Measurements from ENCODE around the gene MCRIP2.

Gene MCRIP2

DNA sequence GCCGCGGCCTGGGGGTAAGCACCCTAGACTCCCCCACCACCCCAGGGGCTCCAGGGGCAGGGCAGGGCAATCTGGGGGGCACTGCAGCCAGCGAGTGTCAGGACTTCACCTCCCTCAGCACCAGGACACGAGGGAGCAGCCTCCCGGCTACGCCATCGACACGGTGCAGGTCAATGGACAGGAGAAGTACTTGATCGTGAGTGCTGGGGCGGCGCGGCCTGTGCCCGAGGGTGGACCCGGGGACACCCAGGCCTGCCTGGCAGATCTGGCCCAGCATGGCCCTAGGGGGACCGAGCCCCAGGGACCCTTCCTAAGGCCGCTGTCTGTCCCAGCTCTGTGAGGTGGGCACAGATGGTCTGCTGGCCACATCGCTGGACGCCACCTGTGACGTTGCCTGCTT lies 30.7 kb downstream of the MCRIP2 start:
- DNase-seq, result no peak

DNA sequence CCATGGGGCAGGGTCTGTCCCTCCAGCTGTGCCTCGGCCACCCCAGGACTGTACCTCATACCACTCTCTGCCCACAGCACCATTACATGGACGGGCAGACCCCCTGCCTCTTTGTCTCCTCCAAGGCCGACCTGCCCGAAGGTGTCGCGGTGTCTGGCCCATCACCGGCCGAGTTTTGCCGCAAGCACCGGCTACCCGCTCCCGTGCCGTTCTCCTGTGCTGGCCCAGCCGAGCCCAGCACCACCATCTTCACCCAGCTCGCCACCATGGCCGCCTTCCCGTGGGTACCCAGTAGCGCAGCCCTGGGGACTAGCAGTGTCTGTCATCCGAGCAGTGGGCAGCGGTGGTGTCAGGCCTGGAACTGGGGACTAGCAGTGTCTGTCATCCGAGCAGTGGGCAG lies 31.2 kb downstream of the MCRIP2 start:
- DNase-seq, result no peak

DNA sequence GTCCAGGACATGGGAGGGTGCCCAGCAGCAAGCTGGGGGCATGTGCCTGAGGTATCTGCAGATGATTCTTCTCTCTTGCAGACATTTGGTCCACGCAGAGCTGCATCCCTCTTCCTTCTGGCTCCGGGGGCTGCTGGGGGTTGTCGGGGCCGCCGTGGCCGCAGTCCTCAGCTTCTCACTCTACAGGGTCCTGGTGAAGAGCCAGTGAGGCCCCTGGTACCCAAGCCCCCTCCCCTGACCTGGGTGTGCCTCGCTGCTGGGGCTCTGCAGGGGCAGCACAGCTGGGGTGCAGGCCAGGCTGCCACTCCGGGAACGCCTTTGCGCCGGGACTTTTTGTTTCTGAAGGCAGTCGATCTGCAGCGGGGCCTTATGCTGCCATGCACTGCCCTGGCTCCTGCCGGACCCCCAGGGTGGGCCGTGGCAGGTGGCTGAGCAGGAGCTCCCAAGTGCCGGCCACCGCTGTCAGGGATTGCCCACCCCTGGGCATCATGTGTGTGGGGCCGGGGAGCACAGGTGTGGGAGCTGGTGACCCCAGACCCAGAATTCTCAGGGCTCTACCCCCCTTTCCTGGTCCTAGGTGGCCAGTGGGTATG lies 31.9 kb downstream of the MCRIP2 start:
- DNase-seq, result no peak

DNA sequence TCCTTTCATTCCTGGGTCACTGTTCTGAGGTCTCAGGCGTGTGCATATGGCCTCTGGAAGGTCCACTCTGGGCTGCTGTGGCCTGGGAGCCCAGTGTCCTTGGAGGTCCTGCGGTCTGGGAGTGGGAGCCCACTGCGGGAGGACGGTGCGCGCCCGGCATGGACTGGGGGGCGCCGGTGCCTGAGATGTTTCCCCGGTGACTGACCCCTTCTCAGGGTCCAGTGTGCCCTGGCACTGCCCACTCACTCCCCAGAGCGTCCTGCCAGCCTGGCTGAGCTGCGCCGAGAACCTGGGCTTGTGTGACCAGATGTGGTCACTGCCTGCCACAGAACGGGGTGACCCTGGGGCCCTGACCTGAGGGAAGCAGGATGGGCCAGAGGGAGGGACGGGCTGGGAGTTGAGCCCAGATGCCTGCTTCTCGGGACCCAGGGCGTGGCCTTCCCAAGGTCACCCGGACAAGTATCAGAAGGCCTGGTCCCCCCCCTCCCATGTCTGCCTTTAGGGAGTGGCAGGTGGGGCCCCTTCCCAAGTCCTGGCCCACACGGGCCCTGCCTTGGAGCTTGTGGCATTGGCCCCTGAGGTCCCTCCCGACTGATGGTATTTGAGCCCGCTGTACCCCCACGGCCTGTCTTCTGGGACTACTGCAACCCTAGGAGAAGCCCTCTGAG lies 32.7 kb downstream of the MCRIP2 start:
- DNase-seq, result no peak

DNA sequence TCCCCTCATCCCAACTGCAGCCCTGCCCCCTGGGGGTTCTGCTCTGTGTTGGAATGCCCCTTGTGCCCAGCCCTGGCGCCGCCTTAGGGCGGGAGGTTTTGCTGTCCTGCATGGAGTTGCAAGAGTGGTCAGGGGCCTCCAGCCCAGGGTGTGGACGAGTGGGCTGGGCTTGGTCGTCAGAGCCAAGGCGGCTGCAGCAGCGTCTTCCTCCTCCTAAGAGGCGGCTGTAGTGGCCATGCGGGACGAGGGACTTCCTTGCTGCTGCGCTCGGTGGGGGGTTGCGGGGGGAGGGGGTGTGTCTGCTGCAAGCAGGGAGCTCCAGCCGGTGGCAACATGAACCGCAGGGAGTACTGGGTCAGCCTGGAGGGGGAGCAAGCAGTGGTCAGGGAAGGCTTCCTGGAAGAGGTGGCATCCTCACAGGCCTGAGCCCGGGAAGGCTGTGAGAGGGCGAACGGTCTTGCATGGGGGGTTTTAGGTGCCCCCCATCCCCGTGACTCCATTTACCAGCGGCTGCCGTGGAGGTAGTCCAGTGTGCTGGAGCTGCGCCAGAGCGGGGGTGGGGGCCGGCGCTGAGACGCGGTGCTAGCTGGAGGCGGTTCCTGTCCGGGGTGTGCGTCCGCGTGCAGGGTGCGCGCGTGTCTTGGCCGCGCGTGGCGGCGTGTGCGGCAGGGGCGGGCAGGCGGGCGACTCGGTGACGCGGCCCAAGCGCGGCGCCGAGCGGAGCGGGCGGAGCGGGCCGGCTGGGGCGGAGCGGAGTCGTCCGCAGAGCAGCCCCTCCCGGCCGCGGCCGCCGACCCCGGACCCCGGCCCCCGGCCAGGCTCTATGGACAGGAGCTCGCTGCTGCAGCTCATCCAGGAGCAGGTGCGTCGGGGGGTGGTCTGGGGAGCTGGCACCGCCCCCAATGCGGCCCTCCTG lies 33.6 kb downstream of the MCRIP2 start, which contains the start of gene RHBDL1:
Gene RHBDL1 (plus strand): TSS at position 704 of the 916 bp plus-strand sequence. CDS start 120 bp downstream, at position 824.
- DNase-seq, result no peak

DNA sequence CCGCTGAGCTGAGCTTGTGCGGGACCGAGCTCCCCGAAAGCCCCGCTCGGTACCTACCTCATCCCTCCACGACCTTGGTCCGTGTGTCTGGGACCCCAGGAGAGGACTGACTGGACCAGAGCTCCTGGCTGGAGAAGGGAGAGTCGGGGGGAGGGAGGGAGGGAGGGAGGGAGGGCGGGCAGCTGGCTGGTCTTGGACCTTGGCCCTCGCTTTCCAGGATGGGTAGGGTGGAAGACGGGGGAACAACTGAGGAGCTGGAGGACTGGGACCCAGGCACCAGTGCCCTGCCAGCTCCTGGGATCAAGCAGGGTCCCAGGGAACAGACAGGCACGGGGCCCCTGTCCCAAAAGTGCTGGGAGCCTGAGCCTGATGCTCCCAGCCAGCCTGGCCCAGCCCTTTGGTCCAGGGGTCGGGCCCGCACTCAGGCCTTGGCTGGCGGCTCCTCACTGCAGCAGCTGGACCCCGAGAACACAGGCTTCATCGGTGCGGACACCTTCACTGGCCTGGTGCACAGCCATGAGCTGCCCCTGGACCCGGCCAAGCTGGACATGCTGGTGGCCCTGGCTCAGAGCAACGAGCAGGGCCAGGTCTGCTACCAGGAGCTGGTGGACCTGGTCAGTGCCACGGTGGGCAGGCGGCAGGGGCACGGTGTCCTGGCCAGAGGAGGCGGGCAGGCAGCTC lies 34.4 kb downstream of the MCRIP2 start:
- no peak for DNase-seq

DNA sequence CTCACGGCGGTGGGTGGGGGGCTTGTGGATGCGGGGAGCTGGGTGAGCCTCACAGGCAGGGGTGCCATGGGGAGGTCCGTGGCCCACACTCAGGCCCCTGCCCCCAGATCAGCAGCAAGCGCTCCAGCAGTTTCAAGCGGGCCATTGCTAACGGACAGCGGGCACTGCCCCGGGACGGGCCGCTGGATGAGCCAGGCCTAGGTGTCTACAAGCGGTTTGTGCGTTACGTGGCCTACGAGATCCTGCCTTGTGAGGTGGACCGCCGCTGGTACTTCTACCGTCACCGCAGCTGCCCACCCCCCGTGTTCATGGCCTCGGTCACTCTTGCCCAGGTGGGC lies 34.9 kb downstream of the MCRIP2 start:
- DNase-seq, result no peak

DNA sequence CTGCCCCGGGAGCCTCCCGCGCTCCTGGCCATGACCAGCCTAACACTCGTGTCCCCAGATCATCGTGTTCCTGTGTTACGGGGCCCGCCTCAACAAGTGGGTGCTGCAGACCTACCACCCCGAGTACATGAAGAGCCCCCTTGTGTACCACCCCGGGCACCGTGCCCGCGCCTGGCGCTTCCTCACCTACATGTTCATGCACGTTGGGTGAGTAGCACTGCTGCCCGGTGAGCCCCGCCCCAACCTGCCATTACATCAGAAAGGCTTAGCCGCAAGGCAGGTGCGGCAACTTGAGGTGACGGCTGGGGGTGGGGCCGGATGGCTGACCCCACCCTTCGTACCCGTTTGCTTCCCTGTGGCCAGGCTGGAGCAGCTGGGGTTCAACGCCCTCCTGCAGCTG lies 35.3 kb downstream of the MCRIP2 start:
- peak; percentile 88 for DNase-seq

DNA sequence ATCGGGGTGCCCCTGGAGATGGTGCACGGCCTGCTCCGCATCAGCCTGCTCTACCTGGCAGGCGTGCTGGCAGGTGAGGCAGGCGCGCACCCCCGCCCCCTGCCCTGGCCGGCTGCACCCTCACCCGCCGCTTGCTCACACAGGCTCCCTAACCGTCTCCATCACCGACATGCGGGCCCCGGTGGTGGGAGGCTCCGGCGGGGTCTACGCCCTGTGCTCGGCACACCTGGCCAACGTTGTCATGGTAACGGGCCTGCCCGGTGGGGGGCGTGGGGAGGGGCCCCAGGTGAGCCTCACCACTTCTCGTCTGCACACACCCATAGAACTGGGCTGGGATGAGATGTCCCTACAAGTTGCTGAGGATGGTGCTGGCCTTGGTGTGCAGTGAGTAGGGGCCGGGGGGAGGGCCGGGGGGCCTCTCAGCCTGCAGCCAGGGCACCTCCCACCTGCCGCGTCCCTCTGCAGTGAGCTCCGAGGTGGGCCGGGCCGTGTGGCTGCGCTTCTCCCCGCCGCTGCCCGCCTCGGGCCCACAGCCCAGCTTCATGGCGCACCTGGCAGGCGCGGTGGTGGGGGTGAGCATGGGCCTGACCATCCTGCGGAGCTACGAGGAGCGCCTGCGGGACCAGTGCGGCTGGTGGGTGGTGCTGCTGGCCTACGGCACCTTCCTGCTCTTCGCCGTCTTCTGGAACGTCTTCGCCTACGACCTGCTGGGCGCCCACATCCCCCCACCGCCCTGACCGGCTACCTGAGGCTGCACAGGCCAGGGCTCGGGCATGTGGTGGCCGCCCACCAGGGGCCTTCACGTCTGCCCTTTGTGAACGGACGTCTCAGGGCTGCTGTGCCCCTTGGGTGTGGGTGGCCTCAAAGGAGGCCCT lies 35.9 kb downstream of the MCRIP2 start:
- DNase-seq, result peak; percentile 81

DNA sequence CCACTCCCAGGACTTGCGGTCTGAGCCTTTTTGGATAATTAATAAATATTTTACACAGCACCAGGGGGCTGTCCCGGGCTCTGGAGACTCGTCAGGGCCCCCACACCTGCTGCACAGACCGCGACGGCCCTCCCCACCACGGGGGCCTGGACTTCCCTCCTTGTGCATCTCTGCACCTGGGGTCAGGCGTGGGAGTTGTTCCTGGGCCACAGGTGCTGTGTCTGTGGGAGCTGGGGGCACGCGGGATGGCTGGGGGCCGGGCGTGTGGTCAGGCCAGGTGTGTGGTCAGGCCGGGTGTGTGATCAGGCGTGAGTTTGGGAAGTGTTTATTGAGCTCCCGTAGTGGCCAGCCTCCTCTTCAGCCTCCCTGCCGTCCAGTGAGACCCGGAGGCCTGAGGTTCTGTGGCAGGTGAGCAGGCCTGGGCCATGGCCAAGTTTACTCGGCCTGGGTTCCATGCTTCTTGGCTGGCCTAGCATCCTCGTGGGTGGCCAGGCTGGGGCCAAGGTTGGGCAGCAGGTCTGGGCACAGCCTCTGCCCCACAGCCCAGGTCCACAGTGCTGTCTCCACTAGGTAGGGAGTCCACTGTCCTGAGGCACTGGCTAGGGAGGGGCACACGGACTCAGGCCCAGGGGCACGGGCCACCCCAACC lies 36.7 kb downstream of the MCRIP2 start:
- DNase-seq, result no peak

DNA sequence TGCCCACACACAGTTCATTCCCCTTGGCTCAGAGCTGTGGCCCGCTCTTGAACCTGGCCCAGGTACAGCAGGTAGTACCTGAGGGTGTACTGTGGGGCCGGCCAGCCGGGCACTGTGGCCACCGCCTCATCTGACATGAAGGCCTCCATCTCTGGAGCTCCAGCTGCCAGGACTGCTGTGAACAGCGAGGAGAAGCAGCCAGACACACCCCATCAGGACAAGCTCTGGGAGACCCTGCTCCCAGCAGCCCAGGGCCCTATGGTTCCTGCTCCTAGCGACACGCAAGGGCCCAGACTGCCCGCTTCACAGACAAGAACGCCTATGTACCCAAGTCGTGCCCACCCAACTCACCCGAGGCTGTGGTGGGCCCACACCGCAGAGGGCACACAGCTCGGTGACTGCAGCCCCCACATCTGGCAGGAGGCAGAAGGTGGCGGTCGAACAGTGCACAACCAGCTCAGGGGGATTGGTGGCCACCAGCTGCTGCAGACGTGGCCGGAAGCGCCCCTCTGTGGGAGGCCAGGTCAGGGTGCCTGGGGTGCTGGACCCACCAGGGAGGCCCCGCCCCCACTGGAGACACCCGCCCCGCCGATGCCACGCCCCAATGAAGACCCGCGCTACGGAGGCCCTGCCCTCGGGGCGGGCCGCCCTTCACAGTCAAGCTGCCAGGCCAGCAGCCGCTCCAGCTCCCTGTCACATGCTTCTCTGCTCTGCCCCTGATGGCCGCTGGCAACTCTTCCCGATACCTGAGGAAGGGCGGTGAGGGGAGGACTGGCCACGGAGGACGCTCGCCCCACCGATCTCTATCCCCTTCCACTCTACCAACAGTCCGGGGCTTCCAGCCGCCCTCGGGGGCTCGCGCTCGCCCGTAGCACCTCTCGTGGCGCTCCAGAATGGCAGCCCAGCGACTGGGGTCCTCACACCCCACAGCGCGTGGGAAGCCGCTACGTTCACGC lies 37.5 kb downstream of the MCRIP2 start:
- DNase-seq, result no peak

DNA sequence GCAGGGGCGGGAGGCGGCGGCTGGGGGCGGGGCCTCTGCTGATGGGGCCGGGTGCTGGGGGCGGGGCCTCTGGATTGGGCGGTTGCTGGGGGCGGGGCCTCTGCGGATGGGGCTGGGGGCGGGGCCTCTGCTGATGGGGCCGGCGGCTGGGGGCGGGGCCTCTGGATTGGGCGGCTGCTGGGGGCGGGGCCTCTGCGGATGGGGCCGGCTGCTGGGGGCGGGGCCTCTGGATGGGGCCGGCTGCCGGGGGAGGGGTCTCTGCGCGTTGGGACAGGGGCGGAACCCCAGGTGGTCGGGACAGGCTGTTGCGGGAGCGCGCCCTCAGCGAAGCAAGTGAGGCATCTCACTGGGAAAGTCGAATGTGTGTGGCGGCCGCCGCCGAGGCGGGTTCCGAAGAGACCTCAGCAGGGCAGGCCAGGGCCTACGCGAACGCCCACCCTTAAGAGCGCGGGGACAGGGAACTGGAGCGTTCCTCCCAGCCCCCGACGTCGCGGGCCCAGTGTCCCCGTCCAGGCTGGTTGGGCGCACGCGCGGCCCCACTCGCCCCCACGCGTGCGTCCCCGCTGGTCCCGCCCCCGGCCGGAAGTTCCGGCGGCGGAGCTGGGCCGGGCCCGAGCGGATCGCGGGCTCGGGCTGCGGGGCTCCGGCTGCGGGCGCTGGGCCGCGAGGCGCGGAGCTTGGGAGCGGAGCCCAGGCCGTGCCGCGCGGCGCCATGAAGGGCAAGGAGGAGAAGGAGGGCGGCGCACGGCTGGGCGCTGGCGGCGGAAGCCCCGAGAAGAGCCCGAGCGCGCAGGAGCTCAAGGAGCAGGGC lies 38.4 kb downstream of the MCRIP2 start, which contains the start of gene STUB1:
Gene STUB1 (plus strand): TSS at position 597 of the 811 bp plus-strand sequence. CDS start 116 bp downstream, at position 713.
- DNase-seq, result peak; percentile 26

DNA sequence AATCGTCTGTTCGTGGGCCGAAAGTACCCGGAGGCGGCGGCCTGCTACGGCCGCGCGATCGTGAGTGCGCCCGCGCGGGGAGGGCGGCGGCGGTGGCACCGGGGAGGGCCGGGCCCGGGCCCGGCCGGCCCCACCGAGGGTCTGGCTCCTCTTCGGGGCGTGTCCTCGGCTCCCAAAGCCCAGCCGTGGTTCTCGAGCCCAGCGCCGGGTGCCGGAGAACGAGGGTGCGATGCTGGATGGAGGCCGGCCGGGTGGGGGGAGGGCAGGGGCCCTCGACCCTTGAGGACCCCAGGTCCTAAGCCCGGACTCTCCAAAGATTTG lies 39.0 kb downstream of the MCRIP2 start:
- no peak for DNase-seq

DNA sequence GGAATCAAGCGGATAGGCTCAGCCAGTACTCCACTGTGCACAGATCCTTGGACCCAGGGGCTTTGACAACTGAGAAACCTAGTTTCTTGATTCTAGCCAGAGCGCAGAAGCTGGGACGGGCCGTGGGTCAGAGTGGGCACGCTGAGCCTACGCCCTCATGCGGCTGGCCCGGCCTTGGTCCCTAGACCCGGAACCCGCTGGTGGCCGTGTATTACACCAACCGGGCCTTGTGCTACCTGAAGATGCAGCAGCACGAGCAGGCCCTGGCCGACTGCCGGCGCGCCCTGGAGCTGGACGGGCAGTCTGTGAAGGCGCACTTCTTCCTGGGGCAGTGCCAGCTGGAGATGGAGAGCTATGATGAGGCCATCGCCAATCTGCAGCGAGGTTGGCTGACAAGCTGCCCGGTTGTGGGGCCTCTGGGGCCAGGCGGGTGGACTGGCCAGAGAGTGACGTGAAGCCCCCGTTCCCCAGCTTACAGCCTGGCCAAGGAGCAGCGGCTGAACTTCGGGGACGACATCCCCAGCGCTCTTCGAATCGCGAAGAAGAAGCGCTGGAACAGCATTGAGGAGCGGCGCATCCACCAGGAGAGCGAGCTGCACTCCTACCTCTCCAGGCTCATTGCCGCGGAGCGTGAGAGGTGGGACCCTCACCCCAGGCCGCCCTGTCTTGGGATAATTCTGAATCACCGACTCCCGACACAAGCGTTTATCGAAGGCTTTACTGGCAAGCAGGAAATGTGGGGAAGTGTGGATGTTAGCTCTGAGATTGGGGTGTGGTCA lies 39.5 kb downstream of the MCRIP2 start:
- no peak for DNase-seq

DNA sequence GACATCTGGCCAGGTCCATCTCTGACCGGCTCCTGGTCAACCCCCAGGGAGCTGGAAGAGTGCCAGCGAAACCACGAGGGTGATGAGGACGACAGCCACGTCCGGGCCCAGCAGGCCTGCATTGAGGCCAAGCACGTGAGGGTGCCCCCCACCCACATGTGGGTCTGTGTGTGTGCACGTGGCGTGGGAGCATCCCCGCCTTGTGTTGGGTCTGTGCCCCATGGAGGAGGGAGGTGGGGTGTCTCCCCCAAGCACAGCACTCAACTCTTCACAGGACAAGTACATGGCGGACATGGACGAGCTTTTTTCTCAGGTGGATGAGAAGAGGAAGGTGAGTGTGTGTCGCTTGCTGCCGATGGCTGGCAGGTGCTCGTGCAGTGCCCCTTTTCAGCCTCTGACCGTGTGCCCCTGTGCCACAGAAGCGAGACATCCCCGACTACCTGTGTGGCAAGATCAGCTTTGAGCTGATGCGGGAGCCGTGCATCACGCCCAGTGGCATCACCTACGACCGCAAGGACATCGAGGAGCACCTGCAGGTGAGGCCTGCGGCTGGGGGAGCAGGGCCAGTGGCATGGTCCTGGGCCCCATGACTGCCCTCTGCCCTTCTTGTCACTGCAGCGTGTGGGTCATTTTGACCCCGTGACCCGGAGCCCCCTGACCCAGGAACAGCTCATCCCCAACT lies 40.3 kb downstream of the MCRIP2 start:
- no peak for DNase-seq

DNA sequence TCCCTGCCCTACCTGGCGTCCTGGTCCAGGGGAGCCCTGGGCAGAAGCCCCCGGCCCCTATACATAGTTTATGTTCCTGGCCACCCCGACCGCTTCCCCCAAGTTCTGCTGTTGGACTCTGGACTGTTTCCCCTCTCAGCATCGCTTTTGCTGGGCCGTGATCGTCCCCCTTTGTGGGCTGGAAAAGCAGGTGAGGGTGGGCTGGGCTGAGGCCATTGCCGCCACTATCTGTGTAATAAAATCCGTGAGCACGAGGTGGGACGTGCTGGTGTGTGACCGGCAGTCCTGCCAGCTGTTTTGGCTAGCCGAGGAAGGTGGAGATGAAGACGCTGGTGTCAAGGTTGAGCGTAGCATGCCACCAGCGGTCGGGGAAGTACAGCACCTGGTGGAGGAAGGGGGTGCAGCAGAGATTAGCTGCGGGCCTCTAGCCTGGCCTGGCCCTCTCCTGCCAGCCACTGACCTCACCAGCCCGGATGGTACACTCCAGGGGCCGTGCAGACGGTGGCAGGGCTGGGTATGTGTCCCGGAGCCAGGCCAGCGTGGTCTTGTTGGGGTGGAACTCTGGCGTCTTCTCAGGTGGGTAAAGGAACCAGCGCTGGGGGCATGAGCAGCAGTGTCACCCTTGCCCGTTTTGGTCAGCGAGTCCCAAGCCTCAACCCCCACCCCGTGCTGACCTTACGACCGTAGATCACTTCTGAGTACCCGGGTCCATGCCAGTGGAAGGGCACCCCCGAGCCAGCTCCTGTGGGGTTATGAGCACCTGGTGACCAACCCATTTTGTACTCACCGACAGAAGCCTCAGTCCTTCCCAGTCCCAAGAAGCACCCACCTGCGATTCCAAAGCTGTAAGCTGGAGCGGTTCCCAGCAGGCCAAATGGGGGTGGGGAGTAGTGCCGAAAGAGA lies 41.1 kb downstream of the MCRIP2 start:
- no peak for DNase-seq
